AG04450 (cell line): Measurements from ENCODE around the gene RNF13. TPM values are rescaled to one million over a fixed set of nuclear protein-coding genes. Genes with fewer than 3 reads are reported as not detected.

Experiments used
- CTCF ChIA-PET: fragments of 300-600, 350-600 bp; formaldehyde crosslinking; extraction: SDS; loops from one replicate; lab custom pipeline; 2022; ENCODE audit warnings: antibody characterized with exemption, inconsistent platforms; lab: Charles Lee
- POLR2A ChIA-PET: fragments of 350-600 bp; formaldehyde crosslinking; extraction: SDS; loops from one replicate; lab custom pipeline; 2021; ENCODE audit warnings: antibody characterized with exemption, inconsistent platforms; lab: Yijun Ruan, JAX
- DNase-seq: peaks from one replicate; pipeline ENCODE4 v3.0.0-alpha.2; 2011; ENCODE audit warnings: low read depth, low spot score
- H3K27ac ChIP-seq: one replicate; pipeline ENCODE4 v1.5.1; 2012; ENCODE audit warnings: low read depth, low read length, control low read depth
- H3K27me3 ChIP-seq: one replicate; pipeline ENCODE4 v1.6.0; 2012; ENCODE audit warnings: low read length; ENCODE audit not compliant: control insufficient read depth, insufficient read depth
- H3K4me3 ChIP-seq: 2 replicates; pipeline ENCODE4 v1.5.1; 2011; ENCODE audit warnings: mild to moderate bottlenecking, low read depth, low read length, control low read depth
- H3K9me3 ChIP-seq: 2 replicates; pipeline ENCODE4 v1.5.1; 2012; ENCODE audit warnings: low read length; ENCODE audit not compliant: control insufficient read depth, insufficient read depth
- polyA plus RNA-seq: library from polyadenylated mRNA; depleted of rRNA; stranded (reverse); fragments of >200 nt; gene quantifications from 2 replicates; pipeline ENCODE4 v1.2.3, GENCODE V29; 2011
- TF ChIP-seq, protein P1 (sequence below): IDR thresholded peaks from 2 replicates; pipeline ENCODE4 v1.5.1; 2011; ENCODE audit warnings: low read depth, low read length, control low read depth, inconsistent platforms

Gene RNF13
- polyA plus RNA-seq, 1 experiment = 46.3 TPM

DNA sequence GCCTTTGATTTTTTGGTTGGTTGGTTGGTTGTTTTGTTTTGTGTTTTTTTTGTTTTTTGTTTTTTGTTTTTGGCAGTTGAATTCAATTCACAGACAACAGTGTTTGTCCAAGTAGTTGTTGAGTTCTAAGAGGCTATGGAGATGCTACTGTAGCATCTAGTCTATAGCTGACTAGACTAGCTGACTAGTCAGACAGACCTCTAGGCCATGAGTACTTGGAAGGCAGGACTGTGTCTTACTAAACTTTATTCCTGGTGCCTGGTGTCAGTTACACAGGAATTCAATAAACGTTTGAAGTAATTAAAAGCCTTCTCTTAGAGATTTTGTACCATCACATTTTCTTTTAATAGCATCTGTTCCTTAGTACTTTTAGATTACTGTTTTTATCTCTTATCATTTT, 35.7 kb downstream of the RNF13 start:
- CTCF ChIA-PET = interaction anchor here (1.6 kb wide), 1 partner anchor 41 kb away, joined by 6 read pairs; no protein-coding TSS in a partner anchor
- Histone ChIP-seq H3K27ac (no peak overlapping the region), H3K4me3 (no peak overlapping the region), H3K9me3 (no peaks in the 10 kb centered on the region), H3K27me3 (no peaks in the 10 kb centered on the region)
- no peak for DNase-seq
- POLR2A ChIA-PET = no interaction called here
- TF ChIP-seq, protein P1, sequence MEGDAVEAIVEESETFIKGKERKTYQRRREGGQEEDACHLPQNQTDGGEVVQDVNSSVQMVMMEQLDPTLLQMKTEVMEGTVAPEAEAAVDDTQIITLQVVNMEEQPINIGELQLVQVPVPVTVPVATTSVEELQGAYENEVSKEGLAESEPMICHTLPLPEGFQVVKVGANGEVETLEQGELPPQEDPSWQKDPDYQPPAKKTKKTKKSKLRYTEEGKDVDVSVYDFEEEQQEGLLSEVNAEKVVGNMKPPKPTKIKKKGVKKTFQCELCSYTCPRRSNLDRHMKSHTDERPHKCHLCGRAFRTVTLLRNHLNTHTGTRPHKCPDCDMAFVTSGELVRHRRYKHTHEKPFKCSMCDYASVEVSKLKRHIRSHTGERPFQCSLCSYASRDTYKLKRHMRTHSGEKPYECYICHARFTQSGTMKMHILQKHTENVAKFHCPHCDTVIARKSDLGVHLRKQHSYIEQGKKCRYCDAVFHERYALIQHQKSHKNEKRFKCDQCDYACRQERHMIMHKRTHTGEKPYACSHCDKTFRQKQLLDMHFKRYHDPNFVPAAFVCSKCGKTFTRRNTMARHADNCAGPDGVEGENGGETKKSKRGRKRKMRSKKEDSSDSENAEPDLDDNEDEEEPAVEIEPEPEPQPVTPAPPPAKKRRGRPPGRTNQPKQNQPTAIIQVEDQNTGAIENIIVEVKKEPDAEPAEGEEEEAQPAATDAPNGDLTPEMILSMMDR = no peak

DNA sequence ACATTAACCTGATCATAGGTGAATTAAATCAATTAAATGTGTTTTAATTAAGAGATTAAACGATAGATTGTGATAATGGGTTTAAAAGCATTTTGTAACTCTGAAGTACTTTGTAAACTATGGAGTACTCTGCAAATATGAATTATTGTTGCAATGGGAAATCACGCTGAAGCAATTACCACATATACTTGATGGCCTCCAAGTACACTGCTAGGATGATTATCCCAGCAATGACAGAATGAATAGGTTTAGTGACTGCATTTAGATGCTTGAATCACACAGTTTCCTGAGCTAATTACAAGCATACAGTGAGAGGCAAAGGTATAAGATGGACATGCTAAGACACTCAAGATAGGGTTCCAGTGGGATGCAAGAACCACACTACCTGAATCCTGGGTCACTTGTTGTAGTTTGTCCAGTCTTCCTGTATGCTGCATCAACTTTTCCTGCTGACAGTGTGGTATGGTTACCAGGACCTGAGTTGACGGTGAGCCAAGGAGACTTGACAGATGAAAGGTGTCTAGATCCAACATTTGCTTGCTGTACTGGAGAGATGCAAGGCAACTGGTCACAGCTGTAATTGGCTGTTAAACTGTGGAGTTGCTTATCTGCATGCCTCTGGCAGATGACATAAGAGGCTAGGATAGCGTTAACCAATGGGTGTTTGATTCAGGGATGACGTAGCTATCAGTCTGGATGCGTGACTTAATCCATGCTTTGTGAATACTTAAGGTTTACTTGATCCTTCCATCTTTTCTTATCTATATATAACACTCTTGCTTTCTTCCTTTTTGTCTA, 38.0 kb downstream of the RNF13 start:
- TF ChIP-seq, protein P1 = no peak
- H3K4me3 ChIP-seq = no peak overlapping the region
- CTCF ChIA-PET = interaction anchor here (1.1 to 1.2 kb wide), 2 partner anchors 28 to 29 kb away, joined by 3 read pairs; no protein-coding TSS in a partner anchor
- H3K27me3 ChIP-seq = no peaks in the 10 kb centered on the region
- DNase-seq = no peak
- H3K9me3 ChIP-seq = no peaks in the 10 kb centered on the region
- H3K27ac ChIP-seq = no peak overlapping the region
- POLR2A ChIA-PET = no interaction called here

DNA sequence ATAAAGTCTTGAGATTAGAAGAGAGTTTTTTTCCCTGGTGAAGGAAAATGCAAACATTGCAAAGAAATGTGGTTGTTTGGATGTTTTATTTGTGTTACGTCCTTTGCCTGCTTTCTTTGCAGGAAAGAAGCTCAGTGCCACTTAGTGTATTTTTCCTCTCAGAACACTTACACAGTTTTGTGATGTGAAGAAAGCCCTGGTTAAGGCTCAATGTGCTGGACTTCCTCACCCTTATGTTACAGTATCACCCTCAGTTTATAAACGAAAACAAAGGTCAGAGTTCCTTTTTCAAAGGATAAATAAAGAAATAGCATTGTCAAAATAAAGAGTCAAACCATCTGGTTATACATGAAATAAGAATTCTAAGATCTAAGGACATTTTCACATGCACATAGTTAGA, 45.9 kb downstream of the RNF13 start:
- Histone ChIP-seq H3K27ac (no peak overlapping the region), H3K9me3 (no peaks in the 10 kb centered on the region), H3K4me3 (no peak overlapping the region), H3K27me3 (no peaks in the 10 kb centered on the region)
- TF ChIP-seq, protein P1 = no peak
- ChIA-PET POLR2A (no interaction called here), CTCF (interaction anchor here (0.5 to 2.7 kb wide), 4 partner anchors 21 to 903 kb away, joined by 3 to 10 read pairs (median 5); no protein-coding TSS in a partner anchor)
- no peak for DNase-seq

DNA sequence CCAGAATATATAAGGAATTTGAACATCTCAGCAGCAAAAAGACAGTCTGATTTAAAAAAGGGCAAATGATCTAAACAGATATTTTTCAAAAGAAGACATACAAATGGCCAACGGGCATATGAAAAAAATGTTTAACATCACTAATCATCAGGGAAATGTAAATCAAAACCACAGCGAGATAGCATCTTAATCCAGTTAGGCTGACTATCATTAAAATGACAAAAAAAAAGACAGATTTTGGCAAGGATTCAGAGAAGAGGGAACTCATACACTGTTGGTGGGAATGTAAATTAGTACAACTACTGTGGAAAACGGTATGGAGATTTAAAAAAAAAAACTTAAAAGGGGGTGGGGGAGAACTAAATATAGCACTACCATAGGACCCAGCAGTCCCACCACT, 47.9 kb downstream of the RNF13 start:
- H3K4me3 ChIP-seq = no peak overlapping the region
- ChIA-PET CTCF (interaction anchor here (2.7 kb wide), 1 partner anchor 53 kb away, joined by 10 read pairs; no protein-coding TSS in a partner anchor), POLR2A (no interaction called here)
- DNase-seq = no peak
- H3K27me3 ChIP-seq = no peaks in the 10 kb centered on the region
- no peak overlapping the region for H3K27ac ChIP-seq
- no peaks in the 10 kb centered on the region for H3K9me3 ChIP-seq
- TF ChIP-seq, protein P1 = no peak

DNA sequence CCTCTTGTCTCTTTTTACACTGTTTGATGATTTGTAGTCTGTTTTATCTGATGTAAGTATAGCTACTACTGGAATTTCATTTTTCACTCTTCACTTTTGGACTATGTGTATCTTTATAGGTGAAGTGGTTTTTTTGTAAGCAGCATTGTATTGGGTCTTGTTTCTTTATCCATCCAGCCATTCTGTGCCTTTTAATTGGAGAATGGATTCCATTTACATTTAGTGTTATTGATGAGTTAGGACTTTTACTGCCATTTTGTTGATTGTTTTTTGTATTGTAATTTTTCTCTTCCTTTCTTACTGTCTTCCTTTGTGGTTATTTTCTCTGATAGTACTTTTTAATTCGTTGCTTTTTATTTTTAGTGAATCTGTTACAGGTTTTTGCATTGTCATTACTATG, 54.5 kb downstream of the RNF13 start:
- DNase-seq = no peak
- Histone ChIP-seq H3K9me3 (no peaks in the 10 kb centered on the region; the same call in 1 of the 2 replicates), H3K27me3 (no peaks in the 10 kb centered on the region), H3K27ac (no peak overlapping the region), H3K4me3 (no peak overlapping the region)
- ChIA-PET CTCF (no interaction called here), POLR2A (no interaction called here)
- TF ChIP-seq, protein P1 = no peak
